Subcutaneous adipose tissue (tissue), 4 donors: Measurements from ENCODE around the gene JAZF1. TPM values are rescaled to one million over a fixed set of nuclear protein-coding genes. Genes with fewer than 3 reads are reported as not detected.

Source experiments
- total RNA-seq, 4 donors: library from RNA; depleted of rRNA; stranded (reverse); fragments of >200 nt; gene quantifications; one replicate each; pipeline ENCODE4 v1.1.0, GENCODE V29; 2016
- TF ChIP-seq, protein P1 (sequence below): fragments of 450-650 bp; IDR thresholded peaks from one replicate; pipeline ENCODE4 v1.5.1; 2016; ENCODE audit warnings: low read depth, mild to moderate bottlenecking, control low read depth, antibody characterized with exemption, moderate library complexity

The JAZF1 gene
- total RNA-seq, 4 donors from 2014 or later: 12.6 to 35.9 (median 23.2) TPM

DNA sequence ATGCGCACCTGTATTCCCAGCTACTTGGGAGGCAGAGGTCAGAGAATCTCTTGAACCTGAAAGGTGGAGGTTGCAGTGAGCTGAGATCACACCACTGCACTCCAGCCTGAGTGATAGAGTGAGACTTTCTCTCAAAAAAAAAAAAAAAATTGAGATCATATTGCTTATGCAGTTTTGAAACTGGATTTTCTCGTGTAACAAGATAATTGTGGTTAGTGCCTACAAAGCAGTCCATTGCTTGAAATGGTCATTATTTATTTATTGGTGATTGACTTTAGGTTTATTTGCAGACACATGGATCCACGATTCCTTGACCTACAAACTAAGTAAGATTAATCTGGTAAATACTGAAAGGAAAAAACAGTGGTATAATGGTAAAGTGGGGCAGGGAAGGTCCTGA, 290.8 kb downstream of the JAZF1 start:
- TF ChIP-seq, protein P1, sequence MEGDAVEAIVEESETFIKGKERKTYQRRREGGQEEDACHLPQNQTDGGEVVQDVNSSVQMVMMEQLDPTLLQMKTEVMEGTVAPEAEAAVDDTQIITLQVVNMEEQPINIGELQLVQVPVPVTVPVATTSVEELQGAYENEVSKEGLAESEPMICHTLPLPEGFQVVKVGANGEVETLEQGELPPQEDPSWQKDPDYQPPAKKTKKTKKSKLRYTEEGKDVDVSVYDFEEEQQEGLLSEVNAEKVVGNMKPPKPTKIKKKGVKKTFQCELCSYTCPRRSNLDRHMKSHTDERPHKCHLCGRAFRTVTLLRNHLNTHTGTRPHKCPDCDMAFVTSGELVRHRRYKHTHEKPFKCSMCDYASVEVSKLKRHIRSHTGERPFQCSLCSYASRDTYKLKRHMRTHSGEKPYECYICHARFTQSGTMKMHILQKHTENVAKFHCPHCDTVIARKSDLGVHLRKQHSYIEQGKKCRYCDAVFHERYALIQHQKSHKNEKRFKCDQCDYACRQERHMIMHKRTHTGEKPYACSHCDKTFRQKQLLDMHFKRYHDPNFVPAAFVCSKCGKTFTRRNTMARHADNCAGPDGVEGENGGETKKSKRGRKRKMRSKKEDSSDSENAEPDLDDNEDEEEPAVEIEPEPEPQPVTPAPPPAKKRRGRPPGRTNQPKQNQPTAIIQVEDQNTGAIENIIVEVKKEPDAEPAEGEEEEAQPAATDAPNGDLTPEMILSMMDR: no peak

- TF ChIP-seq, protein P1: no peak
Measured at GRCh38 chr7:27888736-27889135, 291.9 kb downstream of the JAZF1 start.

GRCh38 chr7:27885652-27886051, 294.9 kb downstream of the JAZF1 start:
- TF ChIP-seq, protein P1: no peak

DNA sequence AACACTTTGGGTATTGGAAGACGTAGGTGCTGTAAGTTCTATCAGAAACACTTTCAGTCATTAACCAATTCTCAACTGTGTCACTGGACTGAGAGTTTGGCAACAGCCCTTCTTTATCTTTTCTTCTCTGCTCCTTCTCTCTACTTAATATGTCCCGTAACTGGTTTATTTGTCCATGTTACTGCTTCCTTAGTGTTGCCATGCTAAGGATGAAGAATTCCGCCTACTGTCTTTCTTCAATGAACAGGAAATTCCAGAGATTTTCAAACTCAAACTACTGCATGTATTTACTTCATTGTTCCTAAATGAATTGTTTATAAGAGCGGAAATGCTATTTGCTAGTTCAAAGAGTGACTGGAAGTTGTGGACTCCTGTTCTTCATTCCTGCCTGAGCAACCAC, 296.9 kb downstream of the JAZF1 start:
- TF ChIP-seq, protein P1: no peak

DNA sequence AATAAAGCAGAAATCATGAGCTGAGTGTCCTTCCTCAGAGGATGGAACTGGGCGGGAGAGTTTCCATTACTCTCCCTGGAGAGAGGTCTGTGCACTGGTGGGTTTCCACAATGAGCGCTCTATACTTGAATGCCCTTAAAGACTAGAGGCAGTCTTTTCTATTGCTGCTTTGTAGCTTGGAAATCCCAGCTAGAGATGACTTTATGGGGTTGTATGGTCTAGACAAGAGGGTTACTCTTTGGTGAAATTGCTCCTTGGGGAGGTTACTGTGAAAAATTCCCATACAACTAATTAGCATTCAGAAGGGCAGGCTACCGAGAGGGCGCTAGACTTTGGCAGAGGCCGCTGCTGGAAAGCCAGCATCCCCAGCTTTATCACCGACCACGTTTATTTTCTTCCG, 303.8 kb downstream of the JAZF1 start:
- TF ChIP-seq, protein P1: no peak

- TF ChIP-seq, protein P1: no peak
Measured at GRCh38 chr7:27875832-27876231, 304.8 kb downstream of the JAZF1 start.

DNA sequence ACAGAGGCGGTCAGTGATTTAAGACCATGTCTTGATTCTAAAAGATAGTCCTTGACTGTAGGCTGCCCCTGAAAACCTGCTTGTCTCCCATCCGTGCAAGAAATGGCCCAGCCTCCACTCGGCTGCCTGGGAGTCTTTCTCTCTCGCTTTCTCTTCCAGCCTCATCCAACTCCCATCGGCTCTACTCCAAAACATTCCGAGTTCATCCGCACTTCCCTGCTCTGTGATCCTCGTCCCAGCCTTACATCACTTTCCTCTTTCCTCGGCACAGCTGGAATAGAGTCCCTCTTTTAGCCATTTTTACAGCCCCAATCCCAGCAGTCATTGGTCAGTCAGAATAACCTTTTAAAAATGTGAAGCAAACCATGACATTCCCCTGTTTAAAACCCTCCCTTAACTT, 305.5 kb downstream of the JAZF1 start:
- TF ChIP-seq, protein P1: no peak
